Tibial nerve (tissue), 4 donors: ENCODE results near the gene TUBGCP2. TPM values are rescaled to one million over a fixed set of nuclear protein-coding genes. Genes with fewer than 3 reads are reported as not detected.

Experiments
- DNase-seq, 2 donors: peaks; one replicate each; pipeline ENCODE4 v3.0.0-alpha.2; 2019; ENCODE audit warnings: low spot score in 2 of 2
- H3K27ac ChIP-seq, 4 donors: fragments of 200-600 bp; sonication (generic) in 3 of 4; one replicate each; pipeline ENCODE4 v1.5.1; 2017 to 2019; ENCODE audit warnings: mild to moderate bottlenecking in 1 of 4
- H3K27me3 ChIP-seq, 2 donors: fragments of 200-600 bp; sonication (generic) in 1 of 2; one replicate each; pipeline versions ENCODE4 v1.5.1 to v1.6.0; 2017 to 2019
- H3K36me3 ChIP-seq, 3 donors: fragments of 200-600 bp; sonication (generic); one replicate each; pipeline ENCODE4 v1.5.1; 2018 to 2019
- H3K4me1 ChIP-seq, 4 donors: fragments of 200-600 bp; sonication (generic) in 3 of 4; one replicate each; pipeline ENCODE4 v1.5.1; 2017 to 2019
- H3K4me3 ChIP-seq, 4 donors: fragments of 200-600 bp; sonication (generic) in 3 of 4; one replicate each; pipeline ENCODE4 v1.5.1; 2017 to 2019; ENCODE audit warnings: mild to moderate bottlenecking in 1 of 4, moderate library complexity in 1 of 4
- H3K9me3 ChIP-seq, 4 donors: fragments of 200-600 bp; sonication (generic) in 3 of 4; one replicate each; pipeline ENCODE4 v1.5.1; 2017 to 2019
- CTCF ChIP-seq, 5 experiments: fragments of 200-600 bp in 3 of 5; fragments of 450-650 bp in 2 of 5; sonication (generic) in 3 of 5; IDR thresholded peaks; one replicate each; pipeline ENCODE4 v1.5.1; 2016 to 2019; ENCODE audit warnings: antibody characterized with exemption in 5 of 5, mild to moderate bottlenecking in 3 of 5, moderate library complexity in 2 of 5
- EP300 ChIP-seq, 2 donors: sonication (generic); formaldehyde crosslinking; IDR thresholded peaks; one replicate each; pipeline ENCODE4 v1.6.1; 2017; ENCODE audit warnings: antibody characterized with exemption in 2 of 2, mild to moderate bottlenecking in 1 of 2
- POLR2A ChIP-seq, 2 donors: fragments of 450-650 bp; IDR thresholded peaks; one replicate each; pipeline ENCODE4 v1.6.1; 2017; ENCODE audit warnings: antibody characterized with exemption in 2 of 2, mild to moderate bottlenecking in 2 of 2, moderate library complexity in 2 of 2
- WGBS, 2 donors: methylation state at CpG; one replicate each; pipeline ENCODE4 v1.1.5; 2018; 5-methylcytosine and 5-hydroxymethylcytosine counted together
- total RNA-seq, 4 donors: library from RNA; depleted of rRNA; stranded (reverse); fragments of >200 nt; gene quantifications; one replicate each; pipeline ENCODE4 v1.1.0, GENCODE V29; 2016

Gene TUBGCP2
- total RNA-seq, 4 donors from 2014 or later, result 35.8 to 73.5 (median 45.7) TPM

- no peak for TF ChIP-seq CTCF (IDR thresholded peaks at IDR 0.05)
- TF ChIP-seq EP300 (IDR thresholded peaks at IDR 0.05), result no peak
- no peak for TF ChIP-seq POLR2A (IDR thresholded peaks at IDR 0.05)
- Histone ChIP-seq H3K4me1 (no peaks in the 10 kb centered on the region), H3K27me3 (peaks cover 0 to 66% of the 10 kb centered on the region in 2 donors), H3K27ac (no peak overlapping the region), H3K36me3 (no peaks in the 10 kb centered on the region), H3K4me3 (no peak overlapping the region), H3K9me3 (no peaks in the 10 kb centered on the region)
- WGBS, 2 donors, result 75 to 80% methylated on average over 23 to 25 of the region's 36 CpGs
- DNase-seq, result no peak
These were observed 60.9 kb downstream of the TUBGCP2 start for GRCh38 chr10:133247681-133248333.

GRCh38 chr10:133246236-133246626 lies 62.4 kb downstream of the TUBGCP2 start:
- DNase-seq, result no peak
- TF ChIP-seq POLR2A (IDR thresholded peaks at IDR 0.05) (no peak), CTCF (IDR thresholded peaks at IDR 0.05) (no peak), EP300 (IDR thresholded peaks at IDR 0.05) (no peak)
- H3K9me3 ChIP-seq, result no peaks in the 10 kb centered on the region
- no peaks in the 10 kb centered on the region for H3K4me1 ChIP-seq
- H3K27ac ChIP-seq, result no peak overlapping the region
- H3K27me3 ChIP-seq, result peaks cover 0 to 82% of the 10 kb centered on the region in 2 donors
- H3K4me3 ChIP-seq, result no peak overlapping the region
- 48 to 56% methylated on average over 10 to 12 of the region's 12 CpGs for WGBS, 2 donors
- H3K36me3 ChIP-seq, result no peaks in the 10 kb centered on the region

GRCh38 chr10:133245439-133246235 lies 63.0 kb downstream of the TUBGCP2 start:
- WGBS, 2 donors, result 45 to 63% methylated on average over 27 to 31 of the region's 33 CpGs
- H3K27me3 ChIP-seq, result peaks cover 0 to 88% of the 10 kb centered on the region in 2 donors
- TF ChIP-seq EP300 (IDR thresholded peaks at IDR 0.05), result no peak
- TF ChIP-seq POLR2A (IDR thresholded peaks at IDR 0.05), result no peak
- TF ChIP-seq CTCF (IDR thresholded peaks at IDR 0.05), result no peak

GRCh38 chr10:133243593-133243992 lies 65.1 kb downstream of the TUBGCP2 start:
- no peaks in the 10 kb centered on the region for H3K36me3 ChIP-seq
- TF ChIP-seq CTCF (IDR thresholded peaks at IDR 0.05), result no peak
- TF ChIP-seq EP300 (IDR thresholded peaks at IDR 0.05), result no peak
- TF ChIP-seq POLR2A (IDR thresholded peaks at IDR 0.05), result no peak
- peaks cover 0 to 3% (median 0%) of the 10 kb centered on the region in 4 donors for H3K4me1 ChIP-seq
- H3K4me3 ChIP-seq, result no peak overlapping the region
- peaks cover 0 to 92% of the 10 kb centered on the region in 2 donors for H3K27me3 ChIP-seq
- 67 to 72% methylated on average over 14 of the region's 14 CpGs for WGBS, 2 donors
- no peak for DNase-seq
- no peaks in the 10 kb centered on the region for H3K9me3 ChIP-seq
- H3K27ac ChIP-seq, result no peak overlapping the region

More at GRCh38 chr10:133245439-133246235, 63.0 kb downstream of the TUBGCP2 start:
- Histone ChIP-seq H3K27ac (no peak overlapping the region), H3K36me3 (no peaks in the 10 kb centered on the region), H3K4me1 (no peaks in the 10 kb centered on the region), H3K9me3 (no peaks in the 10 kb centered on the region), H3K4me3 (no peak overlapping the region)
- DNase-seq, result no peak
